Activated CD8-positive, alpha-beta T cell treated with anti-CD3 and anti-CD28 coated beads for 36 hours (primary cell): ENCODE data around the gene HAUS1. TPM values are rescaled to one million over a fixed set of nuclear protein-coding genes. Genes with fewer than 3 reads are reported as not detected.

ENCODE experiments used
- ATAC-seq: fragments of 200-7000 bp; cut with Tn5 transposase; one replicate; pipeline ENCODE4 v1.10.0; 2021; ENCODE audit warnings: mild to moderate bottlenecking, moderate library complexity
- CTCF ChIA-PET: fragments of 350-600 bp; sonication (Branson Sonifier 250); formaldehyde crosslinking; loops from one replicate; lab custom pipeline; 2021; ENCODE audit warnings: antibody characterized with exemption; lab: Charles Lee
- POLR2A ChIA-PET: fragments of 350-600 bp; sonication (Branson Sonifier 250); formaldehyde crosslinking; loops from one replicate; lab custom pipeline; 2021; ENCODE audit warnings: antibody characterized with exemption; lab: Charles Lee
- DNase-seq: peaks from one replicate; pipeline ENCODE4 v3.0.0-alpha.2; 2020
- H3K27ac Mint-ChIP-seq: one replicate; pipeline ENCODE4 v1.8.0; 2021; ENCODE audit warnings: mild to moderate bottlenecking, mixed read lengths
- H3K27me3 Mint-ChIP-seq: one replicate; pipeline ENCODE4 v1.8.0; 2021; ENCODE audit warnings: mixed read lengths
- H3K36me3 Mint-ChIP-seq: one replicate; pipeline ENCODE4 v1.8.0; 2021; ENCODE audit warnings: low read depth, mixed read lengths
- H3K4me1 Mint-ChIP-seq: one replicate; pipeline ENCODE4 v1.8.0; 2021; ENCODE audit warnings: low read depth, mixed read lengths
- H3K4me3 Mint-ChIP-seq: one replicate; pipeline ENCODE4 v1.8.0; 2021; ENCODE audit warnings: mild to moderate bottlenecking, moderate library complexity, mixed read lengths
- H3K9me3 Mint-ChIP-seq: one replicate; pipeline ENCODE4 v1.8.0; 2021; ENCODE audit warnings: mixed read lengths
- intact Hi-C: fragments of 100-400 bp; cut with micrococcal nuclease; formaldehyde crosslinking; loops from one replicate; pipeline ENCODE4 v1.10.0; 2022
- total RNA-seq, 2 experiments: library from RNA; stranded (reverse); gene quantifications; one replicate each; pipeline ENCODE4 v1.2.3, GENCODE V29; 2021
- TF ChIP-seq, protein P1 (sequence below): fragments of 200-600 bp; IDR thresholded peaks from one replicate; pipeline ENCODE4 v1.8.0; 2022; ENCODE audit warnings: antibody characterized with exemption, mild to moderate bottlenecking

The HAUS1 gene
- total RNA-seq, 2 experiments from 2014 or later: 57.9 to 61.0 TPM

GRCh38 chr18:46152808-46153617 is 48.8 kb downstream of the HAUS1 start:
- POLR2A ChIA-PET: interaction anchor here (1.1 to 1.2 kb wide), 2 partner anchors 12 to 22 kb away, joined by 3 read pairs; no protein-coding TSS in a partner anchor
- H3K4me1 Mint-ChIP-seq: peaks cover 67% of the 10 kb centered on the region
- ATAC-seq: no peak

GRCh38 chr18:46155641-46156051 is 51.5 kb downstream of the HAUS1 start:
- peak overlapping the region; percentile 61 for H3K4me3 Mint-ChIP-seq
- H3K27me3 Mint-ChIP-seq: no peaks in the 10 kb centered on the region
- peaks cover 2% of the 10 kb centered on the region for H3K36me3 Mint-ChIP-seq
- peaks cover 63% of the 10 kb centered on the region for H3K4me1 Mint-ChIP-seq
- intact Hi-C loops: loop anchor here (5.0 to 10.0 kb wide), 2 partner anchors 59 to 97 kb away; no protein-coding TSS in a partner anchor
- POLR2A ChIA-PET: interaction anchor here (1.0 to 1.4 kb wide), 2 partner anchors 13 to 18 kb away, joined by 5 to 6 read pairs; a partner anchor contains a TSS
- TF ChIP-seq, protein P1, sequence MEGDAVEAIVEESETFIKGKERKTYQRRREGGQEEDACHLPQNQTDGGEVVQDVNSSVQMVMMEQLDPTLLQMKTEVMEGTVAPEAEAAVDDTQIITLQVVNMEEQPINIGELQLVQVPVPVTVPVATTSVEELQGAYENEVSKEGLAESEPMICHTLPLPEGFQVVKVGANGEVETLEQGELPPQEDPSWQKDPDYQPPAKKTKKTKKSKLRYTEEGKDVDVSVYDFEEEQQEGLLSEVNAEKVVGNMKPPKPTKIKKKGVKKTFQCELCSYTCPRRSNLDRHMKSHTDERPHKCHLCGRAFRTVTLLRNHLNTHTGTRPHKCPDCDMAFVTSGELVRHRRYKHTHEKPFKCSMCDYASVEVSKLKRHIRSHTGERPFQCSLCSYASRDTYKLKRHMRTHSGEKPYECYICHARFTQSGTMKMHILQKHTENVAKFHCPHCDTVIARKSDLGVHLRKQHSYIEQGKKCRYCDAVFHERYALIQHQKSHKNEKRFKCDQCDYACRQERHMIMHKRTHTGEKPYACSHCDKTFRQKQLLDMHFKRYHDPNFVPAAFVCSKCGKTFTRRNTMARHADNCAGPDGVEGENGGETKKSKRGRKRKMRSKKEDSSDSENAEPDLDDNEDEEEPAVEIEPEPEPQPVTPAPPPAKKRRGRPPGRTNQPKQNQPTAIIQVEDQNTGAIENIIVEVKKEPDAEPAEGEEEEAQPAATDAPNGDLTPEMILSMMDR: no peak
- peak; percentile 84 for DNase-seq
- ATAC-seq: peak; percentile 86
- peak overlapping the region; percentile 99 for H3K27ac Mint-ChIP-seq
- CTCF ChIA-PET: interaction anchor here (1.0 to 5.9 kb wide), 3 partner anchors 8 to 18 kb away, joined by 3 to 47 read pairs (median 4); a partner anchor contains a TSS
- no peaks in the 10 kb centered on the region for H3K9me3 Mint-ChIP-seq

More at GRCh38 chr18:46152808-46153617, 48.8 kb downstream of the HAUS1 start:
- no peak for DNase-seq
- Mint-ChIP-seq H3K27me3 (no peaks in the 10 kb centered on the region), H3K9me3 (no peaks in the 10 kb centered on the region), H3K27ac (no peak overlapping the region), H3K4me3 (no peak overlapping the region), H3K36me3 (peaks cover 2% of the 10 kb centered on the region)
- intact Hi-C loops: loop anchor here (10.0 kb wide), 1 partner anchor 62 kb away; no protein-coding TSS in a partner anchor
- TF ChIP-seq, protein P1: no peak
- CTCF ChIA-PET: interaction anchor here (0.7 to 5.9 kb wide), 4 partner anchors 20 to 505 kb away, joined by 3 to 47 read pairs (median 4); a partner anchor contains a TSS

DNA sequence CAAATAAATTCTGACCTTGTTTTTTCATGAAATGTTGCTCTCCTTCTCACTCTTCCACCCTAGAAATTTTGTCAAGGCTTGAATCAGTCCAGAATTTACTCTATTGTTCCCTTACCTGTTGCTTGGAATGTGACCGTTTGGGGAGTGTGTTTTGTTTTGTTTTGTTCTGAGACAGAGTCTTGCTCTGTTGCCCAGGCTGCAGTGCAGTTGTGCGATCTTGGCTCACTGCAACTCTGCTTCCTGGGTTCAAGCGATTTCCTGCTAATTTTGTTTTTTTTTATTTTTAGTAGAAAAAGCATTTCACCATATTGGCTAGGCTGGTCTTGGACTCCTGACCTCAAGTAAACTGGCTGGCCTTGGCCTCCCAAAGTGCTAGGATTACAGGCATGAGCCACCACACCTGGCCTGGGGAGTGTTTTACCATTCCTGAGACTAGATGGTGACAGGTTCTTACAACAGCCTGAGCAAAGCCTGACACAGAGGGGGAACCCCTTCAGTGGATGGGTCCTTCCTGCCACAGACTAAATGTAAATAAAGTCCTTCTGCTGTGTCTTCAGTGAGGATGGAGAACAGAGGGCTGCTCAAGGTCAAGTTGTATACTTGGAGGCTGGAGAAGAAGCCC is 52.0 kb downstream of the HAUS1 start:
- ATAC-seq (peak; percentile 80), DNase-seq (peak; percentile 78)
- H3K27ac Mint-ChIP-seq: peak overlapping the region; percentile 99
- ChIA-PET CTCF (interaction anchor here (1.0 to 9.4 kb wide), 4 partner anchors 8 to 17 kb away, joined by 3 to 126 read pairs (median 26); a partner anchor contains a TSS), POLR2A (interaction anchor here (1.0 to 1.5 kb wide), 5 partner anchors 13 to 56 kb away, joined by 3 to 15 read pairs (median 5); a partner anchor contains a TSS)
- no peaks in the 10 kb centered on the region for H3K27me3 Mint-ChIP-seq
- peaks cover 63% of the 10 kb centered on the region for H3K4me1 Mint-ChIP-seq
- peak overlapping the region; percentile 61 for H3K4me3 Mint-ChIP-seq
- TF ChIP-seq, protein P1: no peak
- peaks cover 2% of the 10 kb centered on the region for H3K36me3 Mint-ChIP-seq
- intact Hi-C loops: loop anchor here (5.0 to 10.0 kb wide), 2 partner anchors 59 to 96 kb away; no protein-coding TSS in a partner anchor
- H3K9me3 Mint-ChIP-seq: no peaks in the 10 kb centered on the region

DNA sequence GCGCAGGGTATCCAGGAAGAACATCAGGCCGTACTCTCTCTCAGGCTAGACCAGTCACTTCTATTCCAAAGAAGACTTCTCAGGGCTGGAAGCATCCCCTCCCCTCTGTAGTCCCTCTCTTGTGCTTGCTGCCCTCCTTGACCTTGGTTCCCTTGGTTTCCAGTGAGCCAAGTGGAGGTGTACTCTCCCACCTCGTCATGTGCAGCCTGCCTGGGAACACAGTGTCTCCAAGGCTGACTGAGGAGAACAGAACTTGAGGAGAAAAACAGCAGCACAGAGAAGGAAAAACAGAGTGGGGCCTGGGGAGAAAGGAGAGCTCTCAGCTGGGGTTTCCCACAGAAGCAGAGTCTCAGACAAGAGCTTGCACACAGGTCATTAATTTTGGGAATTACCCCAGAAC is 52.7 kb downstream of the HAUS1 start:
- ChIA-PET POLR2A (interaction anchor here (1.1 to 1.6 kb wide), 5 partner anchors 10 to 56 kb away, joined by 3 to 15 read pairs (median 4); a partner anchor contains a TSS), CTCF (interaction anchor here (1.0 to 9.4 kb wide), 4 partner anchors 9 to 55 kb away, joined by 3 to 126 read pairs (median 10); a partner anchor contains a TSS)
- ATAC-seq (no peak), DNase-seq (no peak)
- Mint-ChIP-seq H3K9me3 (no peaks in the 10 kb centered on the region), H3K27ac (peak overlapping the region; percentile 99), H3K27me3 (no peaks in the 10 kb centered on the region), H3K4me3 (peak overlapping the region; percentile 61), H3K36me3 (peaks cover 2% of the 10 kb centered on the region), H3K4me1 (peaks cover 61% of the 10 kb centered on the region)
- TF ChIP-seq, protein P1: no peak
- intact Hi-C loops: loop anchor here (5.0 to 10.0 kb wide), 2 partner anchors 58 to 95 kb away; no protein-coding TSS in a partner anchor
